ENCODE measurements around the gene FXYD3.

DNA sequence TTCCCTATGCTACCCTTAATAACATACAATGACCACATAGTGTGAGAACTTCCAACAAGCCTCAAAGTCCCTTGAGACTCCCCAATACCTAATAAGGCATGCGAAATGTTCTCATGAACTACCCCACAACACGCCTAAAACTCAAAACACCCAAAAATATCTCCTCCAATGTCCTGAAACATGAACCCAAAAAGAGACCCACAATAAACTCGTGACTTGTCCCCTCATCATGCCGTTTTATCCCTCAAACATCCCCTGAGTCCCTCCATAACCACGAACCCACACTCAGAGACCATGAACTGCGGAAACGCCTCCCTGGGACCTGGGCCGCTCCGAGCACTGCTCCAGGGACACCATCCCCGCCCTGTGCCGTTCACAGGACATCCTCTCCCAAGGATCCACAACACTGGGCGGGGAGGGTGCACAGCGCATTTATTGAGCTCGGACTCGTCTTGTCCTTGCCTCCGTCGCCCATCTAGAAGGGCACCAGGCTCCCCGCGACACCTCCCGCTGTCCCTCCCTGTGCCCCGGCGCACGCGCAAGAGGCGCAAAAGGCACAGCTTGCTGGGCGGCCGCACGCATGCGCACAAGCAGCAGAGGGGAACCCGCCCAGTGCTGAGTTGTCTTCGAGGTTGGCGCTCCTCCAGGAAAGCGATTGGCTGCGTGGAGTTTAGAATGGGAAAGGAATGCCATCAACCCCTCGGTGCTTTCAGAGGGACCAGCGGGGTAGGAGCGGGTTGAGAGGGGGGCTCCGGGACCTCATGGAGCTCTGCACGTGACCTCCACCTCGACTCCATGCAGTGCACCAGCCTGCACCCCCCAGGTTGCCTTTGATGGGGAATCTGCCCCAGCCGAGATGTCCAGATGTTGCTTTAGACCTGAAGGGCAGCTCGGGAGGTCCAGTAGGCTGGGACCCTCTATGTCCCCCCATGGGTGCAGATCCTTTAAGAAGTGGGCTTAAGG is 8.8 kb downstream of the FXYD3 start:
- TF ChIP-seq, protein P1, sequence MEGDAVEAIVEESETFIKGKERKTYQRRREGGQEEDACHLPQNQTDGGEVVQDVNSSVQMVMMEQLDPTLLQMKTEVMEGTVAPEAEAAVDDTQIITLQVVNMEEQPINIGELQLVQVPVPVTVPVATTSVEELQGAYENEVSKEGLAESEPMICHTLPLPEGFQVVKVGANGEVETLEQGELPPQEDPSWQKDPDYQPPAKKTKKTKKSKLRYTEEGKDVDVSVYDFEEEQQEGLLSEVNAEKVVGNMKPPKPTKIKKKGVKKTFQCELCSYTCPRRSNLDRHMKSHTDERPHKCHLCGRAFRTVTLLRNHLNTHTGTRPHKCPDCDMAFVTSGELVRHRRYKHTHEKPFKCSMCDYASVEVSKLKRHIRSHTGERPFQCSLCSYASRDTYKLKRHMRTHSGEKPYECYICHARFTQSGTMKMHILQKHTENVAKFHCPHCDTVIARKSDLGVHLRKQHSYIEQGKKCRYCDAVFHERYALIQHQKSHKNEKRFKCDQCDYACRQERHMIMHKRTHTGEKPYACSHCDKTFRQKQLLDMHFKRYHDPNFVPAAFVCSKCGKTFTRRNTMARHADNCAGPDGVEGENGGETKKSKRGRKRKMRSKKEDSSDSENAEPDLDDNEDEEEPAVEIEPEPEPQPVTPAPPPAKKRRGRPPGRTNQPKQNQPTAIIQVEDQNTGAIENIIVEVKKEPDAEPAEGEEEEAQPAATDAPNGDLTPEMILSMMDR (IDR thresholded peaks at IDR 0.05): no peak
- peak; percentile 85 for TF ChIP-seq POLR2A (IDR thresholded peaks at IDR 0.05)
- peak; percentile 99 for TF ChIP-seq POLR2AphosphoS5 (IDR thresholded peaks at IDR 0.05)

Measured in prostate gland (tissue), 2 donors.